Nasal cavity respiratory epithelium epithelial cell of viscerocranial mucosa (primary cell): ENCODE results near the gene VSIR. TPM values are rescaled to one million over a fixed set of nuclear protein-coding genes. Genes with fewer than 3 reads are reported as not detected.

Experiments used
- total RNA-seq: library from RNA; depleted of rRNA; stranded (reverse); fragments of >200 nt; gene quantifications from 2 replicates; pipeline ENCODE4 v1.2.3, GENCODE V29; 2014

VSIR gene
- total RNA-seq = 9.8 and 9.9 TPM in 2 replicates

GRCh38 chr10:71773221-71773971, at the start of gene VSIR:
VSIR (minus strand) TSS chr10:71773520; CDS start chr10:71773439, 81 bp downstream.

GRCh38 chr10:71719464-71720201, 53.7 kb downstream of the VSIR start, which contains the start of gene C10orf105:
C10orf105 (minus strand) TSS chr10:71719778; CDS start chr10:71716337, 3,441 bp downstream.

Other genes starting within 250 kb of the VSIR start
- gene C10orf105, start 53.7 kb downstream of the VSIR start, total RNA-seq = not detected in 2 replicates
- 1,086 and 2,780 TPM in 2 replicates for gene PSAP, start 77.7 kb upstream of the VSIR start, total RNA-seq
- gene CHST3, start 190.9 kb upstream of the VSIR start, total RNA-seq = 18.8 and 55.2 TPM in 2 replicates